MCF 10A (cell line): ENCODE measurements around the gene HSPBAP1. TPM values are rescaled to one million over a fixed set of nuclear protein-coding genes. Genes with fewer than 3 reads are reported as not detected.

Source experiments
- BruUV-seq: library from RNA; stranded (reverse); fragments of 400-500 nt; replicated peaks from 2 replicates; lab custom pipeline; 2021; lab: Mats Ljungman, UMichigan
- CTCF ChIA-PET: fragments of 300-600 bp; sonication (Branson Sonifier 250); formaldehyde crosslinking; extraction: SDS; loops from one replicate; lab custom pipeline; 2021; ENCODE audit warnings: antibody characterized with exemption, inconsistent platforms; lab: Yijun Ruan, JAX
- POLR2A ChIA-PET: fragments of 300-600, 350-650 bp; sonication (Branson Sonifier 250); formaldehyde crosslinking; extraction: SDS; loops from one replicate; lab custom pipeline; 2020; ENCODE audit warnings: antibody characterized with exemption, inconsistent platforms; lab: Yijun Ruan, JAX
- DNase-seq: peaks from one replicate; pipeline ENCODE4 v3.0.0-alpha.2; 2018; ENCODE audit not compliant: unreplicated experiment
- H3K27ac Mint-ChIP-seq: one replicate; pipeline ENCODE4 v1.8.0; 2022; ENCODE audit warnings: mild to moderate bottlenecking, low read depth, mixed read lengths; ENCODE audit not compliant: unreplicated experiment
- H3K27me3 Mint-ChIP-seq: one replicate; pipeline ENCODE4 v1.8.0; 2022; ENCODE audit warnings: mixed read lengths; ENCODE audit not compliant: insufficient read depth, unreplicated experiment
- H3K36me3 Mint-ChIP-seq: one replicate; pipeline ENCODE4 v1.8.0; 2022; ENCODE audit warnings: mild to moderate bottlenecking, moderate library complexity, mixed read lengths; ENCODE audit not compliant: insufficient read depth, unreplicated experiment
- H3K4me1 Mint-ChIP-seq: one replicate; pipeline ENCODE4 v1.8.0; 2022; ENCODE audit warnings: mixed read lengths; ENCODE audit not compliant: insufficient read depth, unreplicated experiment
- H3K4me3 Mint-ChIP-seq: one replicate; pipeline ENCODE4 v1.8.0; 2022; ENCODE audit warnings: mild to moderate bottlenecking, moderate library complexity, mixed read lengths; ENCODE audit not compliant: unreplicated experiment
- H3K9me3 Mint-ChIP-seq: one replicate; pipeline ENCODE4 v1.8.0; 2022; ENCODE audit warnings: mixed read lengths; ENCODE audit not compliant: unreplicated experiment
- intact Hi-C: fragments of 100-400 bp; cut with micrococcal nuclease; formaldehyde crosslinking; loops from 2 replicates; pipeline ENCODE4 v1.14.1; 2022
- total RNA-seq: library from RNA; stranded (reverse); gene quantifications from 2 replicates; pipeline ENCODE4 v1.2.3, GENCODE V29; 2022
- TF ChIP-seq, protein P1 (sequence below): fragments of 200-600 bp; IDR thresholded peaks from one replicate; pipeline ENCODE4 v1.8.0; 2022; ENCODE audit warnings: antibody characterized with exemption, mild to moderate bottlenecking; ENCODE audit not compliant: unreplicated experiment

The HSPBAP1 gene
- total RNA-seq, 1 experiment from 2014 or later: 11.3 TPM

DNA sequence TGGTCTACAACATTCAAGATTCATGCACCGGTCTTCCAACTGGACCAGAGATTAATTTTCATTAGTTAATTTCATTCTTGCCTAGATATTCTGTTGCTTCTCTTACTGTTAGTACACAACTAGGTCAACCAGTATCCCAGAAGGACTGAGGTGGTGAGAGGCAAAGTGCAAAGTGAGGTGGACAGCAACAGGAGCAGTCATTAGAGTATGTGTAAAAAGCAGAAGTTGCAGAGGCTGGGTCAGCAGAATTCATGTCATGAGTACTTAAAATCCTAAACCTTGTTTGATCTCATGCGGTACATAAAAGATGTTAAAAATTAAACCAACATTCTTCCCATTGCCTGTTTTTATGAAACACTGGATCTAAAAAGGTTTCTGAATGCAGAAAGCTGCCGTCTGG, 66.3 kb downstream of the HSPBAP1 start:
- ChIA-PET POLR2A (no interaction called here), CTCF (no interaction called here)
- Mint-ChIP-seq H3K36me3 (peaks cover 8% of the 10 kb centered on the region), H3K27ac (no peak overlapping the region), H3K9me3 (no peaks in the 10 kb centered on the region), H3K27me3 (no peaks in the 10 kb centered on the region), H3K4me1 (no peaks in the 10 kb centered on the region), H3K4me3 (no peak overlapping the region)
- no TSS peak for BruUV-seq
- DNase-seq: no peak
- TF ChIP-seq, protein P1, sequence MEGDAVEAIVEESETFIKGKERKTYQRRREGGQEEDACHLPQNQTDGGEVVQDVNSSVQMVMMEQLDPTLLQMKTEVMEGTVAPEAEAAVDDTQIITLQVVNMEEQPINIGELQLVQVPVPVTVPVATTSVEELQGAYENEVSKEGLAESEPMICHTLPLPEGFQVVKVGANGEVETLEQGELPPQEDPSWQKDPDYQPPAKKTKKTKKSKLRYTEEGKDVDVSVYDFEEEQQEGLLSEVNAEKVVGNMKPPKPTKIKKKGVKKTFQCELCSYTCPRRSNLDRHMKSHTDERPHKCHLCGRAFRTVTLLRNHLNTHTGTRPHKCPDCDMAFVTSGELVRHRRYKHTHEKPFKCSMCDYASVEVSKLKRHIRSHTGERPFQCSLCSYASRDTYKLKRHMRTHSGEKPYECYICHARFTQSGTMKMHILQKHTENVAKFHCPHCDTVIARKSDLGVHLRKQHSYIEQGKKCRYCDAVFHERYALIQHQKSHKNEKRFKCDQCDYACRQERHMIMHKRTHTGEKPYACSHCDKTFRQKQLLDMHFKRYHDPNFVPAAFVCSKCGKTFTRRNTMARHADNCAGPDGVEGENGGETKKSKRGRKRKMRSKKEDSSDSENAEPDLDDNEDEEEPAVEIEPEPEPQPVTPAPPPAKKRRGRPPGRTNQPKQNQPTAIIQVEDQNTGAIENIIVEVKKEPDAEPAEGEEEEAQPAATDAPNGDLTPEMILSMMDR: no peak
- intact Hi-C loops: no loop called here

DNA sequence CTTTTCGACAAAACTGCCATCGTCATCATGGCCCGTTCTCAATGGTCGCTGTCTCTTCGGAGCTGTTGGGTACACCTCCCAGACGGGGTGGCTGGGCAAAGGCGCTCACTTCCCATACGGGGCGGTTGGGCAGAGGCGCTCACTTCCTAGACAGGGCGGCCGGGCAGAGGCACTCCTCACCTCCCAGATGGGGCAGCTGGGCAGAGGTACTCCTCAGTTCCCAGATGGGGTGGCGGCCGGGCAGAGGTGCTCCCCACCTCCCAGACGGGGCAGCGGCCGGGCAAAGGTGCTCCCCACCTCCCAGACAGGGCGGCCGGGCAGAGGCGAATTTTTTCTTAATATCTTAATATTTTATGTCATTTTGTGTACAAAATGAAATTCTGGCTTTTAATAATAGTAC, 68.5 kb downstream of the HSPBAP1 start:
- peaks cover 19% of the 10 kb centered on the region for H3K36me3 Mint-ChIP-seq
- ChIA-PET POLR2A (no interaction called here), CTCF (no interaction called here)
- no peaks in the 10 kb centered on the region for H3K9me3 Mint-ChIP-seq
- H3K4me1 Mint-ChIP-seq: no peaks in the 10 kb centered on the region
- H3K27me3 Mint-ChIP-seq: no peaks in the 10 kb centered on the region
- TF ChIP-seq, protein P1: no peak
- DNase-seq: no peak
- no TSS peak for BruUV-seq
- intact Hi-C loops: no loop called here
- H3K4me3 Mint-ChIP-seq: no peak overlapping the region
- no peak overlapping the region for H3K27ac Mint-ChIP-seq

GRCh38 chr3:122719273-122719921, 74.2 kb downstream of the HSPBAP1 start:
- Mint-ChIP-seq H3K27ac (no peak overlapping the region), H3K4me1 (no peaks in the 10 kb centered on the region), H3K4me3 (no peak overlapping the region), H3K36me3 (peaks cover 58% of the 10 kb centered on the region), H3K9me3 (no peaks in the 10 kb centered on the region), H3K27me3 (no peaks in the 10 kb centered on the region)
- intact Hi-C loops: no loop called here
- POLR2A ChIA-PET: no interaction called here
- TF ChIP-seq, protein P1: no peak
- BruUV-seq: no TSS peak
- CTCF ChIA-PET: interaction anchor here (1.9 kb wide), 1 partner anchor 40 kb away, joined by 4 read pairs; no protein-coding TSS in a partner anchor
- no peak for DNase-seq

DNA sequence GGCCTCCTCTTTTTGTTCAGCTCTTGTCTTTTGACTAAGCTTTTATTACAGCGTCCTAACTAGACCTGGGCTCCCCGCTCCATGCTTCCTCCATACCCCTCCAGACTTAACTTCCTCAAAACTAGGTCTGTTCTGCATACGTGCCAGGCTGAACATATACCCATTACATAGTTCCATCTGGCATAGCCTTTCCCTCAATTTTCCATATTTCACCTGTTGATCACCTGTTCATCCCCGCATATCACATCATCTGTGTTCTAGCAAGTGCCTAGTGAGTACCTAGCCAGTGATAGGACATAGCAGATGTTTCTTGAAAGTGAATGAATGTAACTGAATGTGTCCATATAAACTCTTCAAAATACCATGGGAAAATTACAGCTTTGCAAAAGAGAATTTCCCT, 77.0 kb downstream of the HSPBAP1 start:
- H3K27me3 Mint-ChIP-seq: no peaks in the 10 kb centered on the region
- H3K27ac Mint-ChIP-seq: no peak overlapping the region
- peaks cover 71% of the 10 kb centered on the region for H3K36me3 Mint-ChIP-seq
- DNase-seq: no peak
- ChIA-PET POLR2A (no interaction called here), CTCF (interaction anchor here (0.7 to 2.0 kb wide), 3 partner anchors 15 to 312 kb away, joined by 3 to 4 read pairs (median 3); no protein-coding TSS in a partner anchor)
- TF ChIP-seq, protein P1: no peak
- BruUV-seq: no TSS peak
- intact Hi-C loops: no loop called here
- no peak overlapping the region for H3K4me3 Mint-ChIP-seq
- H3K9me3 Mint-ChIP-seq: no peaks in the 10 kb centered on the region
- no peaks in the 10 kb centered on the region for H3K4me1 Mint-ChIP-seq
